ENCODE results near the gene SHOC2.

SHOC2 gene

DNA sequence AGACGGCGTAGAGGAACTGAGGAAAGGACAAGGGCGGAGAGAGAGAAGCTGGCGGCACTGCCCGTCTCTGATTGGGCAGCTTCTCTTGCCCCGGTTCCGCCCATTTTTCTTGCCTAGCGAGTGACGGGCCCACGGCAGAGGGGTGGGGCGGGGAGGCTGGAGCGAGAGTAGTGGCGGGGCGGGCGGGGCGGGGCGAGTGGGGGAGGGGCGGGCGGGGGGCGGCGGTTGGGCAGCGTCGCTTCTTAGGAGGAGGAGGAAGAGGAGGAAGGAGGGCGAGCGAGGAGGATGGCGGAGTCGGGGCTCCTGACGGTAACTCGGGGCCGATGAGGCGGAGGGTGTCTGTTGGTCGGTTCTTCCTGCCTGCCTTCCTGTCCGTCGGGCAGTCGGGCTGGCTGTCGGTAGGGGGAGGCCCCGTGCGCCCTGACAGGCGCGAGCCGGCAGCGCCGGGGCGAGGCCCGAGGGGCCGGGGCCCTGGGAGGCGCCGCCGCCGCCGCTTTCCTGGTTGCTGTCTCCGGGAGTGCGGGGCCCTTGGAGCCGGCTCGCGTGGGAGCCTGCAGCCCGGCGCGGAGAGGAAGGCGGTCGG is at the start of gene SHOC2:
Gene SHOC2 (plus strand): TSS at position 256 of the 583 bp plus-strand sequence. CDS start 44,755 bp downstream, outside the sequence.
- peak within 1 kb of the TSS; percentile 89 for H3K4me3 ChIP-seq (ENCODE audit: low read depth, low read length)
- TF ChIP-seq, protein P1, sequence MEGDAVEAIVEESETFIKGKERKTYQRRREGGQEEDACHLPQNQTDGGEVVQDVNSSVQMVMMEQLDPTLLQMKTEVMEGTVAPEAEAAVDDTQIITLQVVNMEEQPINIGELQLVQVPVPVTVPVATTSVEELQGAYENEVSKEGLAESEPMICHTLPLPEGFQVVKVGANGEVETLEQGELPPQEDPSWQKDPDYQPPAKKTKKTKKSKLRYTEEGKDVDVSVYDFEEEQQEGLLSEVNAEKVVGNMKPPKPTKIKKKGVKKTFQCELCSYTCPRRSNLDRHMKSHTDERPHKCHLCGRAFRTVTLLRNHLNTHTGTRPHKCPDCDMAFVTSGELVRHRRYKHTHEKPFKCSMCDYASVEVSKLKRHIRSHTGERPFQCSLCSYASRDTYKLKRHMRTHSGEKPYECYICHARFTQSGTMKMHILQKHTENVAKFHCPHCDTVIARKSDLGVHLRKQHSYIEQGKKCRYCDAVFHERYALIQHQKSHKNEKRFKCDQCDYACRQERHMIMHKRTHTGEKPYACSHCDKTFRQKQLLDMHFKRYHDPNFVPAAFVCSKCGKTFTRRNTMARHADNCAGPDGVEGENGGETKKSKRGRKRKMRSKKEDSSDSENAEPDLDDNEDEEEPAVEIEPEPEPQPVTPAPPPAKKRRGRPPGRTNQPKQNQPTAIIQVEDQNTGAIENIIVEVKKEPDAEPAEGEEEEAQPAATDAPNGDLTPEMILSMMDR (IDR thresholded peaks at IDR 0.05; ENCODE audit: control insufficient read depth, extremely low read depth, insufficient read depth) = peak; percentile 41
- no peak for DNase-seq (ENCODE audit: low read depth)

DNA sequence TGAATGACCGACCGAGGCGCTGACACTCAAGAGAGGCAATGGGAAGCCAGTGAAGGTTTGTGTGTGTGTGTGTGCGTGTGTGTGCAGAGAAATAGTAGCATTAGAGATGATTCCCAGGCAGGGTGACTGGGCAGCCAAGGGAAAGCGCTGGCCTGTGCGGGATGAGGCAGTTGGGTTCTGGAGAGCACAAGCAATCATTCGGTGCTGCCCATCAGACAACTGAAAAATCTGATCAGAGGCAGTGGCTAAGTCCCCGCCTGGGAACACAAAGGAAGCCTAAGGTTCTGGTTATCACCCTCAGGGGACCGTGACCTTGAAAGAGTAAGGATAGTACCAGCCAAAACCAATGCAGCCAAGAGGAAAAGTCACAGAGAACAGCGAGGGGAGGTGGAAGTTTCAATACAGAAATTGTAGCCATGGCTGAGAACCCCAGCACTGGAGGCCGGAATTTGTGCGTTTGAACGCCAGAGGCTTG is 48.5 kb upstream of the SHOC2 start:
- no peak for DNase-seq (ENCODE audit: low read depth)
- H3K4me3 ChIP-seq (ENCODE audit: low read depth, low read length) = peak overlapping the region; percentile 85; the same call in 1 of the 2 replicates
- TF ChIP-seq, protein P1 (IDR thresholded peaks at IDR 0.05; ENCODE audit: control insufficient read depth, extremely low read depth, insufficient read depth) = no peak

DNA sequence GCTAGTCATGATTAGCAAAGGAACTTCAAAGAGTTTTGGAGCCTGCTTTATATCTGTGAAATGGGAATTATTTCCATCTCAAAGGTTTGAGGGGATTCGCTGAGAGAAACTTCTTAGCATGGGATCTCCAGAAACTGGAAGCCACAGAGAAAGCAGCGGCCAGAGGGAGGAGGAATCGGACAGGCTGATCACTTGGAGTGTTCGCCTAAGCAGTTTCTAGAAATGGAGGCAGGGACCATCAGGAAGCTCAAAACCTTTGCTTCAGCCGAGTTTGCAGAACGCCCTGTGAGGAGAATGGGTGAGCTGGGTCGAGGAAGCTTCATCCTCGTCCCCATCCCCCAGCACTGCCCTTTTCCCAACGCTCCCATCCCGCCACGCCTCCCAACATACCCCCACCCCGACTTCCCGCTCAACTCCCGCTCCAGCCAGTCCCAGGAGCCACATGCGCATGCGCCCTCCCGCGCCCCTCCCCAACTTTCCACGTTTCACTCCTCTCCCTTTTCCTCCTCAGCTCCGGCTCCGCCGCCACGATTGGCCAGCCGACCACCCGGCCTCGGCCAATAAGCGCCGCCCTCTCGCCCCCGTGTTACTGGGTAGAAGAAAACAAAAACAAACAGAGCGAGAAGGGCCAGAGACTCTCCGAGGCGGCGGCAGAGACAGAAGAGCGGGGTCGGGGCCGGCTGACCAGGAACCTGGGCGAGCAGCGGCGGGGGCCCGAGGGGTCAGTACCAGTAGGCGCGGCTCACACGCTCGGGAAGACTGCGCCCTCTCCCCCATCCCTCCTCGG is 47.9 kb upstream of the SHOC2 start, which contains the start of gene PDCD4:
Gene PDCD4 (plus strand): TSS at position 631 of the 787 bp plus-strand sequence. CDS start 4,100 bp downstream, outside the sequence.
- H3K4me3 ChIP-seq (ENCODE audit: low read depth, low read length) = peak within 1 kb of the TSS; percentile 85
- peak; percentile 93 for DNase-seq (ENCODE audit: low read depth)
- TF ChIP-seq, protein P1 (IDR thresholded peaks at IDR 0.05; ENCODE audit: control insufficient read depth, extremely low read depth, insufficient read depth) = no peak

DNA sequence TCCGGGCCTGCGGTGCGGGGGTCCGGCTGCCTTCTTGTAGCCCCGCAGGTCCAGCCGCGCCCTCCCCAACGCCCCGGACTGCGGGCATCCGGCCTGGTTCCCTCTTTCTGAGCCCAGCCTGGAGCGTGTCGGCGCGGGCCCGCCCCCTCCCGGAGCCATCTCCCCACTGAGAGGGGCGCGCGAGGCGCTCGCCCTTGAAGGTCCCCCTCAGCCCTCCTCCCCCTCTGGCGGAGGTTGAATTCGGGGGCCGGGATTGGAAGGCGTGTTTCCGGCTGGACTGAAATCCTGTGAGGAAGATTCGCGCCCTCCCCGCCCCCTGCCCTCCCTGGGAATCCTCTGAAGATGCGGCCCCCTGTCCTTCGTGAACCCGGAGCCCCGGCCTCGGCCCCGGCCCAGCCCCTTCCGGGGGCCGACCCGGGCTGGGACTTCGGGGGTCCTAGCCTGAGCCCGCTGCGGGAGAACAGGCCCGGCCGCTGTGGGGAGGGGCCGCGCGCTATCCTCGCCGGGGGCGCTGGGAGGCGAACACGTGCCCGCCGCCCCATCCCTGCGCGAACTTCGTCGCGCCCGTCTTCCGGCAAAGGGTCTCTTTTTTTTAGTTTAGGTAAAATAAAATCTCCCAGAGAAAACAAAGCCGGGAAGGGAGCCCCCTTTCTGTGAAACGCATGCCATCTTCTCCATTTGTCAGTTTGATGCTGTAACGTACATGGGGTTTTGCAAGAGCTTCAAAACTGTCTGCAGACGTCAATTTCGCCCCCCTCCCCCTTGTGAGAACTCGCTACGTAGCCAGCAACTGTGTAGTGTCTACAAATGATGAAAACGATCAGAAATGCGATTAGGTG is 47.0 kb upstream of the SHOC2 start:
- no peak for DNase-seq (ENCODE audit: low read depth)
- TF ChIP-seq, protein P1 (IDR thresholded peaks at IDR 0.05; ENCODE audit: control insufficient read depth, extremely low read depth, insufficient read depth) = no peak; the same call in 1 of the 2 replicates
- peak overlapping the region; percentile 85 for H3K4me3 ChIP-seq (ENCODE audit: low read depth, low read length)

DNA sequence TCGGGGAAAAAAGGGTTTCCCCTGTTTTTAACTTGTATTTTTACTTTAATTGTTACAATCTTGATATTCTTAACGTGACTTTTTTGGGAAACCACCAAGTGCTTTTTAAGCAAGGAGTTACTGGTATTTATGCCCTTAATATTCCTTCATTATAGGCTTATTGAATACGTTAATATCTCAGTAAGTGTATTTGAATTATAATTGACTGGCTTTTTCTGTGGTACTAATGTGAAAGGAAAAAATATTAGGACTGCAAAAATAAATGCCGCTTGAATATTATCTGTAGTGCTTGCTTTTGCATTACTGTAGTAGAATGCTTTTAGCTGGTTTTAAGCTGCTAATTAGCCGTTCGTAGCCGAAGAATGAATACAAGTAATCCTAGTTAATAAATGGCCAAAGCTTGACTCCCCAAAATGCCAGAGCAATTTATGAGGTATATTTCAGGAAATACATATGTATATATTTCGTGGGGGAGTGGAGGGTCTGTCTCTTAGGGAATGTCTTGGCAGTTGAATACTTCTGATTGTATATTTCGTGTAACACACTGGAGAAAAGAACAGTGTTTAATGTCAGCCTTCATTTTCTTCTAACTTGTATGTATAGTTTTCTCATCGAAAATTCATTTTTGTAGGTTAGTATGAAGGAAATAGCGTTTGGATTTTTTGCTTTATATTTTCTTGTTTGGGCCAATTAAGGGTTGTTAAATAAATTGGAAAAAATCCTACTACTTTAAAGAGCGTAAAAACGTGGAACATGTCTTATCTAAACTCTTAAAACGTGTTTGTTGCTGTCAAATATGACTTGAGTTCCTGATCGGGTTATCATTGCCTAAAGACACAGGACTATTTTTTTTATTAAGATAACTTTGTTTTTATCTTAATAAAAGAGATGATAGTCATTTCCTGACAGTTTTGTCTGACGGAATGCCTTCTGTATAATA is 46.1 kb upstream of the SHOC2 start:
- DNase-seq (ENCODE audit: low read depth) = no peak
- TF ChIP-seq, protein P1 (IDR thresholded peaks at IDR 0.05; ENCODE audit: control insufficient read depth, extremely low read depth, insufficient read depth) = no peak

More for the DNA sequence above, 46.1 kb upstream of the SHOC2 start:
- H3K4me3 ChIP-seq (ENCODE audit: low read depth, low read length) = peak overlapping the region; percentile 85
